Mesothelial cell of epicardium (in vitro differentiated cells): Measurements from ENCODE around the gene GNLY. TPM values are rescaled to one million over a fixed set of nuclear protein-coding genes. Genes with fewer than 3 reads are reported as not detected.

Source experiments
- DNase-seq, 2 experiments: peaks; one replicate each; pipeline ENCODE4 v3.0.0; 2021; ENCODE audit warnings: low spot score in 2 of 2; ENCODE audit not compliant: unreplicated experiment in 2 of 2
- H3K27ac Mint-ChIP-seq: 2 replicates; pipeline ENCODE4 v1.8.0; 2021; ENCODE audit warnings: mixed read lengths
- H3K27me3 Mint-ChIP-seq: 2 replicates; pipeline ENCODE4 v1.8.0; 2021; ENCODE audit warnings: low read depth, mixed read lengths
- H3K36me3 Mint-ChIP-seq: 2 replicates; pipeline ENCODE4 v1.8.0; 2021; ENCODE audit warnings: mixed read lengths
- H3K4me1 Mint-ChIP-seq: 2 replicates; pipeline ENCODE4 v1.8.0; 2021; ENCODE audit warnings: mixed read lengths
- H3K4me3 Mint-ChIP-seq: 2 replicates; pipeline ENCODE4 v1.8.0; 2021; ENCODE audit warnings: mild to moderate bottlenecking, moderate library complexity, mixed read lengths
- H3K9me3 Mint-ChIP-seq: 2 replicates; pipeline ENCODE4 v1.8.0; 2021; ENCODE audit warnings: mixed read lengths
- CTCF ChIP-seq: fragments of 200-600 bp; sonication (generic); IDR thresholded peaks from one replicate; pipeline ENCODE4 v1.5.0; 2021; ENCODE audit warnings: antibody characterized with exemption; ENCODE audit not compliant: unreplicated experiment
- total RNA-seq: library from RNA; stranded (reverse); gene quantifications from 3 replicates; pipeline ENCODE4 v1.2.1, GENCODE V29; 2021

Gene GNLY
- total RNA-seq, 1 donor from 2014 or later: not detected

- Mint-ChIP-seq H3K36me3 (no peaks in the 10 kb centered on the region), H3K9me3 (no peaks in the 10 kb centered on the region), H3K27ac (no peak overlapping the region), H3K4me1 (no peaks in the 10 kb centered on the region), H3K27me3 (no peaks in the 10 kb centered on the region), H3K4me3 (no peak overlapping the region)
- no peak for DNase-seq
- TF ChIP-seq CTCF: no peak
These were observed 5.2 kb downstream of the GNLY start for GRCh38 chr2:85699325-85699724.

- Mint-ChIP-seq H3K4me3 (no peak overlapping the region), H3K27me3 (peaks cover 1% of the 10 kb centered on the region), H3K9me3 (no peaks in the 10 kb centered on the region), H3K36me3 (no peaks in the 10 kb centered on the region), H3K4me1 (peaks cover 1% of the 10 kb centered on the region), H3K27ac (no peak overlapping the region)
- no peak for DNase-seq
- TF ChIP-seq CTCF: no peak
These were observed 8.0 kb downstream of the GNLY start for GRCh38 chr2:85702172-85702571.

GRCh38 chr2:85702800-85703199 lies 8.6 kb downstream of the GNLY start:
- no peak for DNase-seq
- TF ChIP-seq CTCF: no peak
- Mint-ChIP-seq H3K4me3 (no peak overlapping the region), H3K9me3 (no peaks in the 10 kb centered on the region), H3K4me1 (peaks cover 3% of the 10 kb centered on the region), H3K27ac (no peak overlapping the region), H3K27me3 (peaks cover 5% of the 10 kb centered on the region), H3K36me3 (no peaks in the 10 kb centered on the region)

- no peak for TF ChIP-seq CTCF
- H3K27ac Mint-ChIP-seq: no peak overlapping the region
- no peaks in the 10 kb centered on the region for H3K9me3 Mint-ChIP-seq
- no peaks in the 10 kb centered on the region for H3K36me3 Mint-ChIP-seq
- peaks cover 9% of the 10 kb centered on the region for H3K27me3 Mint-ChIP-seq
- H3K4me3 Mint-ChIP-seq: no peak overlapping the region
- H3K4me1 Mint-ChIP-seq: peaks cover 3% of the 10 kb centered on the region
- DNase-seq: no peak
These were observed 9.2 kb downstream of the GNLY start for GRCh38 chr2:85703329-85703728.

- Mint-ChIP-seq H3K4me1 (peaks cover 3% of the 10 kb centered on the region), H3K9me3 (no peaks in the 10 kb centered on the region), H3K27ac (no peak overlapping the region), H3K4me3 (no peak overlapping the region), H3K27me3 (peaks cover 12% of the 10 kb centered on the region), H3K36me3 (no peaks in the 10 kb centered on the region)
- TF ChIP-seq CTCF: no peak
- DNase-seq: no peak
These were observed 9.9 kb downstream of the GNLY start for GRCh38 chr2:85704038-85704437.
